Lung (tissue), 12 donors: Measurements from ENCODE around the gene YWHAG. TPM values are rescaled to one million over a fixed set of nuclear protein-coding genes. Genes with fewer than 3 reads are reported as not detected.
A peak's percentile ranks its signal among the peaks of the same experiment; 100 is the strongest.
"Not testable (repeated sequence)": the region's sequence is repeated elsewhere in the genome, so short reads cannot be mapped to it uniquely, and the experiment has no call there.

Source experiments
- ATAC-seq: fragments of 200-7000 bp; cut with Tn5 transposase; one replicate; pipeline ENCODE4 v1.9.1; 2020; ENCODE audit warnings: moderate number of reproducible peaks; ENCODE audit not compliant: insufficient read depth, low FRiP score
- DNase-seq, 3 donors: peaks; one replicate each; pipeline ENCODE4 v3.0.0-alpha.2; 2013 to 2017
- H3K27ac ChIP-seq, 2 donors: one replicate each; pipeline ENCODE4 v1.5.1; 2013; ENCODE audit warnings: mild to moderate bottlenecking in 2 of 2, moderate library complexity in 2 of 2, control low read depth in 1 of 2, inconsistent platforms in 1 of 2, low read depth in 1 of 2, low read length in 1 of 2
- H3K27me3 ChIP-seq, 3 donors: one replicate each; pipeline ENCODE4 v1.5.1; 2013; ENCODE audit warnings: low read length in 2 of 3; ENCODE audit not compliant: control insufficient read depth in 3 of 3, insufficient read depth in 3 of 3
- H3K36me3 ChIP-seq, 4 donors: one replicate each; pipeline ENCODE4 v1.5.1; 2013; ENCODE audit warnings: low read length in 4 of 4, mild to moderate bottlenecking in 1 of 4, moderate library complexity in 1 of 4; ENCODE audit not compliant: control insufficient read depth in 4 of 4, insufficient read depth in 4 of 4
- H3K4me1 ChIP-seq, 5 donors: one replicate each; pipeline ENCODE4 v1.5.1; 2013; ENCODE audit warnings: low read length in 5 of 5, mild to moderate bottlenecking in 2 of 5, moderate library complexity in 1 of 5; ENCODE audit not compliant: control insufficient read depth in 5 of 5, insufficient read depth in 5 of 5
- H3K4me3 ChIP-seq: one replicate; pipeline ENCODE4 v1.5.1; 2013; ENCODE audit warnings: mild to moderate bottlenecking, control low read depth, moderate library complexity
- H3K9ac ChIP-seq, 2 donors: one replicate each; pipeline ENCODE4 v1.5.1; 2013; ENCODE audit warnings: low read length in 2 of 2, control low read depth in 1 of 2; ENCODE audit not compliant: insufficient read depth in 1 of 2
- H3K9me3 ChIP-seq, 4 donors: one replicate each; pipeline ENCODE4 v1.5.1; 2013; ENCODE audit warnings: low read length in 3 of 4, mild to moderate bottlenecking in 1 of 4, moderate library complexity in 1 of 4; ENCODE audit not compliant: control insufficient read depth in 4 of 4, insufficient read depth in 3 of 4
- CTCF ChIP-seq: IDR thresholded peaks from 2 replicates; pipeline ENCODE4 v1.5.1; 2012; ENCODE audit warnings: mild to moderate bottlenecking; ENCODE audit errors: control extremely low read depth, extremely low read depth
- WGBS, 2 donors: extraction: QIAGEN DNeasy Blood & Tissue Kit; methylation state at CpG; one replicate each; pipeline ENCODE4 v1.1.7; 2013; 5-methylcytosine and 5-hydroxymethylcytosine counted together
- polyA plus RNA-seq, 2 donors: library from polyadenylated mRNA; stranded (reverse); fragments of 200-250 nt; gene quantifications; one replicate each; pipeline ENCODE4 v1.2.1, GENCODE V29; 2013
- total RNA-seq, 2 donors: library from RNA; depleted of rRNA in 1 of 2; stranded (reverse); fragments of >200 nt in 1 of 2; gene quantifications; one replicate each; pipeline ENCODE4 v1.2.1, GENCODE V29; 2014 to 2021
- donor health status: control.
- donor health status: control.
- donor health status: Bipolar disorder and iron deficiency.
- donor health status: healthy.
- donor health status: DM: yes; HTN: yes; CAD: no.

YWHAG gene
- total and polyA plus RNA-seq, 4 donors = 34.3 to 123 (median 82.9) TPM

GRCh38 chr7:76314042-76314721 is 44.6 kb downstream of the YWHAG start:
- Histone ChIP-seq H3K27me3 (no peaks in the 10 kb centered on the region), H3K27ac (no peak overlapping the region)
- ATAC-seq = peak; percentile 80

GRCh38 chr7:76311838-76312237 is 47.0 kb downstream of the YWHAG start:
- not testable (repeated sequence) for H3K36me3 ChIP-seq, ATAC-seq, DNase-seq, H3K4me3 ChIP-seq, H3K9me3 ChIP-seq, H3K9ac ChIP-seq, H3K27me3 ChIP-seq, H3K4me1 ChIP-seq, H3K27ac ChIP-seq
- WGBS, 2 donors = 95 to 98% methylated on average over 6 of the region's 6 CpGs

More at GRCh38 chr7:76314042-76314721, 44.6 kb downstream of the YWHAG start:
- H3K9me3 ChIP-seq = no peaks in the 10 kb centered on the region
- TF ChIP-seq CTCF = peak; percentile 100
- no peak overlapping the region for H3K9ac ChIP-seq
- H3K36me3 ChIP-seq = no peaks in the 10 kb centered on the region
- WGBS, 2 donors = 6 to 8% methylated on average over 15 of the region's 15 CpGs
- peaks cover 0 to 13% (median 5%) of the 10 kb centered on the region in 5 donors for H3K4me1 ChIP-seq
- no peak overlapping the region for H3K4me3 ChIP-seq
- DNase-seq = peak; percentile 94 to 97 (median 95)

- Histone ChIP-seq H3K27me3 (no peaks in the 10 kb centered on the region), H3K9ac (no peak overlapping the region), H3K27ac (no peak overlapping the region), H3K36me3 (no peaks in the 10 kb centered on the region), H3K4me1 (peaks cover 0 to 7% (median 0%) of the 10 kb centered on the region in 5 donors), H3K9me3 (no peaks in the 10 kb centered on the region), H3K4me3 (no peak overlapping the region)
- ATAC-seq (no peak), DNase-seq (no peak)
- 76 to 80% methylated on average over 21 of the region's 21 CpGs for WGBS, 2 donors
- TF ChIP-seq CTCF = no peak
Observed at GRCh38 chr7:76310102-76310957, 48.5 kb downstream of the YWHAG start.

GRCh38 chr7:76309341-76310101 is 49.3 kb downstream of the YWHAG start:
- not testable (repeated sequence) for H3K9me3 ChIP-seq, H3K9ac ChIP-seq, H3K27me3 ChIP-seq, H3K36me3 ChIP-seq, DNase-seq, H3K27ac ChIP-seq, H3K4me3 ChIP-seq, ATAC-seq
- H3K4me1 ChIP-seq = peaks cover 0 to 14% (median 4%) of the 10 kb centered on the region in 5 donors
- WGBS, 2 donors = 96% methylated on average over 50 of the region's 50 CpGs

- peaks cover 0 to 14% (median 10%) of the 10 kb centered on the region in 5 donors for H3K4me1 ChIP-seq
- H3K27ac ChIP-seq, H3K27me3 ChIP-seq, H3K9me3 ChIP-seq, H3K36me3 ChIP-seq, DNase-seq, H3K4me3 ChIP-seq, ATAC-seq, H3K9ac ChIP-seq: not testable (repeated sequence)
- 91 to 95% methylated on average over 12 of the region's 12 CpGs for WGBS, 2 donors
Observed at GRCh38 chr7:76308874-76309273, 49.9 kb downstream of the YWHAG start.
